WTC11 (cell line): ENCODE data around the gene KRT7.

Experiments
- CTCF ChIP-seq: fragments of 200-600 bp; IDR thresholded peaks from 2 replicates; pipeline ENCODE4 v1.8.0; 2022; ENCODE audit warnings: antibody characterized with exemption
- JUN ChIP-seq: sonication (generic); formaldehyde crosslinking; IDR thresholded peaks from 2 replicates; pipeline ENCODE4 v1.8.0; 2023; ENCODE audit warnings: mild to moderate bottlenecking, missing genetic modification reagents
- TF ChIP-seq, protein P1 (sequence below): sonication (generic); formaldehyde crosslinking; conservative IDR thresholded peaks from 2 replicates; pipeline ENCODE4 v1.8.1; 2022; ENCODE audit warnings: mild to moderate bottlenecking, missing genetic modification reagents
- TF ChIP-seq, protein P2 (sequence below): sonication (generic); formaldehyde crosslinking; IDR thresholded peaks from 2 replicates; pipeline ENCODE4 v1.8.1; 2023; ENCODE audit warnings: mild to moderate bottlenecking, missing genetic modification reagents, moderate library complexity
- TF ChIP-seq, protein P3 (sequence below): sonication (generic); formaldehyde crosslinking; IDR thresholded peaks from 2 replicates; pipeline ENCODE4 v1.8.0; 2023; ENCODE audit warnings: mild to moderate bottlenecking, missing genetic modification reagents

DNA sequence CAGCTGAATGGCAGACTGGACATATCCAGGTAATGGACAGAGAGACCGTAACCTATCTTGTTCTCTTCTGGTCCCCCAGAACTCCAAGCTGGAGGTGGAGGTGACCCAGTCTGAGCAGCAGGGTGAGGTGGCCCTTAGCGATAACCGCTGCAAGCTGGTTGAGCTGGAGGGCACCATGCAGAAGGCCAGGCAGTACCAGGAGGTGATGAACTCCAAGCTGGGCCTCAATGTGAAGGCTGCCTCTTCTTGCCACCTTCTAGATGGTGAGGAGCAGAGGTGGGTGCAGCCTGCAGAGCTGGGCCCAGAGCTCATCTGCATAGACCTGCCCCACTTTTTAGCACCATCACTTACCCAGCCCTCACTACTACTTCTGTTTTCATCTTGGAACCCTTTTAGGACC is 34.2 kb downstream of the KRT7 start:
- TF ChIP-seq, protein P1, sequence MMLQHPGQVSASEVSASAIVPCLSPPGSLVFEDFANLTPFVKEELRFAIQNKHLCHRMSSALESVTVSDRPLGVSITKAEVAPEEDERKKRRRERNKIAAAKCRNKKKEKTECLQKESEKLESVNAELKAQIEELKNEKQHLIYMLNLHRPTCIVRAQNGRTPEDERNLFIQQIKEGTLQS = no peak
- TF ChIP-seq, protein P2, sequence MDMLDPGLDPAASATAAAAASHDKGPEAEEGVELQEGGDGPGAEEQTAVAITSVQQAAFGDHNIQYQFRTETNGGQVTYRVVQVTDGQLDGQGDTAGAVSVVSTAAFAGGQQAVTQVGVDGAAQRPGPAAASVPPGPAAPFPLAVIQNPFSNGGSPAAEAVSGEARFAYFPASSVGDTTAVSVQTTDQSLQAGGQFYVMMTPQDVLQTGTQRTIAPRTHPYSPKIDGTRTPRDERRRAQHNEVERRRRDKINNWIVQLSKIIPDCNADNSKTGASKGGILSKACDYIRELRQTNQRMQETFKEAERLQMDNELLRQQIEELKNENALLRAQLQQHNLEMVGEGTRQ (CRISPR knock-in tag) = no peak
- TF ChIP-seq CTCF (no peak), JUN (no peak)
- TF ChIP-seq, protein P3, sequence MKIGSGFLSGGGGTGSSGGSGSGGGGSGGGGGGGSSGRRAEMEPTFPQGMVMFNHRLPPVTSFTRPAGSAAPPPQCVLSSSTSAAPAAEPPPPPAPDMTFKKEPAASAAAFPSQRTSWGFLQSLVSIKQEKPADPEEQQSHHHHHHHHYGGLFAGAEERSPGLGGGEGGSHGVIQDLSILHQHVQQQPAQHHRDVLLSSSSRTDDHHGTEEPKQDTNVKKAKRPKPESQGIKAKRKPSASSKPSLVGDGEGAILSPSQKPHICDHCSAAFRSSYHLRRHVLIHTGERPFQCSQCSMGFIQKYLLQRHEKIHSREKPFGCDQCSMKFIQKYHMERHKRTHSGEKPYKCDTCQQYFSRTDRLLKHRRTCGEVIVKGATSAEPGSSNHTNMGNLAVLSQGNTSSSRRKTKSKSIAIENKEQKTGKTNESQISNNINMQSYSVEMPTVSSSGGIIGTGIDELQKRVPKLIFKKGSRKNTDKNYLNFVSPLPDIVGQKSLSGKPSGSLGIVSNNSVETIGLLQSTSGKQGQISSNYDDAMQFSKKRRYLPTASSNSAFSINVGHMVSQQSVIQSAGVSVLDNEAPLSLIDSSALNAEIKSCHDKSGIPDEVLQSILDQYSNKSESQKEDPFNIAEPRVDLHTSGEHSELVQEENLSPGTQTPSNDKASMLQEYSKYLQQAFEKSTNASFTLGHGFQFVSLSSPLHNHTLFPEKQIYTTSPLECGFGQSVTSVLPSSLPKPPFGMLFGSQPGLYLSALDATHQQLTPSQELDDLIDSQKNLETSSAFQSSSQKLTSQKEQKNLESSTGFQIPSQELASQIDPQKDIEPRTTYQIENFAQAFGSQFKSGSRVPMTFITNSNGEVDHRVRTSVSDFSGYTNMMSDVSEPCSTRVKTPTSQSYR (CRISPR knock-in tag) = no peak
